ENCODE measurements around the gene JAML. TPM values are rescaled to one million over a fixed set of nuclear protein-coding genes. Genes with fewer than 3 reads are reported as not detected.

Gene JAML
- total RNA-seq, 1 donor from 2014 or later: 0.19 TPM

DNA sequence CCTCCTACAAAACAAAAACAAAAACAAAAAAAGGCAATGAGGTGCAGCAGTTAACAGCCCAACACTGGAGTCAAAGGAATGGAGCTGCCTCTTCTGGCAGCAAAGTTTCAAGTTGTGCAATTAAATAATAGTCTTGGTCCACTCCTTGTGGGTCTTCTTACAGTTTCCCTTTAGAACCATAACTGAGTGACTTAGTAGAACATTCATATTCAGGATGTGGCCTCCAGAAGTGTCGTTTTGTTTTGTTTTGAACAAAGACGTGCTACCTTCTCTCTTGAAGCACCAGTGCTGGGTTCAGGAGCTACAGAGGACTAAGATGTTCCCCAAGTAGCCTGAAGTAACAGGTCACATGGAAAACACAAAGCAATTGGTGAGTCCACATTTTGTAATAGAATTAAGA, 2.0 kb upstream of the JAML start:
- no peaks in the 10 kb centered on the region for H3K9me3 Mint-ChIP-seq
- peaks cover 17% of the 10 kb centered on the region for H3K27me3 Mint-ChIP-seq
- no peaks in the 10 kb centered on the region for H3K36me3 Mint-ChIP-seq
- TF ChIP-seq, protein P1, sequence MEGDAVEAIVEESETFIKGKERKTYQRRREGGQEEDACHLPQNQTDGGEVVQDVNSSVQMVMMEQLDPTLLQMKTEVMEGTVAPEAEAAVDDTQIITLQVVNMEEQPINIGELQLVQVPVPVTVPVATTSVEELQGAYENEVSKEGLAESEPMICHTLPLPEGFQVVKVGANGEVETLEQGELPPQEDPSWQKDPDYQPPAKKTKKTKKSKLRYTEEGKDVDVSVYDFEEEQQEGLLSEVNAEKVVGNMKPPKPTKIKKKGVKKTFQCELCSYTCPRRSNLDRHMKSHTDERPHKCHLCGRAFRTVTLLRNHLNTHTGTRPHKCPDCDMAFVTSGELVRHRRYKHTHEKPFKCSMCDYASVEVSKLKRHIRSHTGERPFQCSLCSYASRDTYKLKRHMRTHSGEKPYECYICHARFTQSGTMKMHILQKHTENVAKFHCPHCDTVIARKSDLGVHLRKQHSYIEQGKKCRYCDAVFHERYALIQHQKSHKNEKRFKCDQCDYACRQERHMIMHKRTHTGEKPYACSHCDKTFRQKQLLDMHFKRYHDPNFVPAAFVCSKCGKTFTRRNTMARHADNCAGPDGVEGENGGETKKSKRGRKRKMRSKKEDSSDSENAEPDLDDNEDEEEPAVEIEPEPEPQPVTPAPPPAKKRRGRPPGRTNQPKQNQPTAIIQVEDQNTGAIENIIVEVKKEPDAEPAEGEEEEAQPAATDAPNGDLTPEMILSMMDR (conservative IDR thresholded peaks at IDR 0.05): no peak
- no peak overlapping the region for H3K27ac Mint-ChIP-seq
- no peak for DNase-seq (ENCODE audit: extremely low spot score, unreplicated experiment)
- H3K4me1 Mint-ChIP-seq (ENCODE audit: unreplicated experiment): no peaks in the 10 kb centered on the region
- H3K4me3 Mint-ChIP-seq: no peak overlapping the region

DNA sequence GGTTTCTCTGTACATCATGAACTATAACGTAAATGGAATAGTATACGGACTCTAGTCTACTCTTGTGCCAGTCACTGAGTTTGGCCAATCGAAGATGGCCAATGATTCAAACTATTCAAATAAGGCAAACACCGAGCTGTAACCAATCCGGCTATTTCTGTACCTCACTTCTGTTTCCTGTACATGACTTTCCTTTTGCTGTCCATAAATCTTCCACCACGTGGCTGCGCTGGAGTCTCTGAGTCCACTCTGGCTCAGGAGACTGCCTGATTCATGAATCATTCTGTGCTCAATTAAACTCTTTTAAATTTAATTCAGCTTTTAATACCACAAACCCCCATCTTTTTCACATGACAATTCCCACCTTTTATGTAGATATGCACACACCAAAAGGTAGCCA, 1.5 kb upstream of the JAML start:
- peaks cover 20% of the 10 kb centered on the region for H3K27me3 Mint-ChIP-seq
- H3K9me3 Mint-ChIP-seq: no peaks in the 10 kb centered on the region

DNA sequence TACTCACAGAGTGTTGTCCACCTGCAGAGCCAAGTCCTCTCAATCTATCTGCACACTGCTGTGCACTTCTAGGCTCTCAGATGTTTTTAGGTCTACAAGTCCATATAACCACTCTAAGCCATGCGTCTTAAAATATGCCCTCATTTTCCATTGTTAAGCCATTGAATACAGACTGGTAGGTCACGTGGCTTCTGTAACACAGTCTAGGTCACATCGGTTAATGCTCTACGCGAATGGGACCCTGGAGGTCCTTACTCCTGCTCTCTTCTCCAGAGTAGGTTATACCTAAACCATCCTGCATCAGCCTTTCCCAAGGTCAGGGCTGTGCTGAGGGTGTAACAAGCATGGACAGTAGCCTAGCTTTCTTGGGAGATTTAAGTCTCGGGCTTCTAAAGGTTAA, 819 bp downstream of the JAML start:
- TF ChIP-seq, protein P1 (conservative IDR thresholded peaks at IDR 0.05): no peak
- no peak overlapping the region for H3K27ac Mint-ChIP-seq
- no peak overlapping the region for H3K4me3 Mint-ChIP-seq
- no peaks in the 10 kb centered on the region for H3K36me3 Mint-ChIP-seq
- no peak for DNase-seq (ENCODE audit: extremely low spot score, unreplicated experiment)
- H3K4me1 Mint-ChIP-seq (ENCODE audit: unreplicated experiment): no peaks in the 10 kb centered on the region
- peaks cover 36% of the 10 kb centered on the region for H3K27me3 Mint-ChIP-seq
- H3K9me3 Mint-ChIP-seq: no peaks in the 10 kb centered on the region

More for the DNA sequence above, 1.5 kb upstream of the JAML start:
- H3K4me3 Mint-ChIP-seq: no peak overlapping the region
- H3K27ac Mint-ChIP-seq: no peak overlapping the region
- no peak for DNase-seq (ENCODE audit: extremely low spot score, unreplicated experiment)
- H3K36me3 Mint-ChIP-seq: no peaks in the 10 kb centered on the region
- no peaks in the 10 kb centered on the region for H3K4me1 Mint-ChIP-seq (ENCODE audit: unreplicated experiment)
- TF ChIP-seq, protein P1 (conservative IDR thresholded peaks at IDR 0.05): no peak

DNA sequence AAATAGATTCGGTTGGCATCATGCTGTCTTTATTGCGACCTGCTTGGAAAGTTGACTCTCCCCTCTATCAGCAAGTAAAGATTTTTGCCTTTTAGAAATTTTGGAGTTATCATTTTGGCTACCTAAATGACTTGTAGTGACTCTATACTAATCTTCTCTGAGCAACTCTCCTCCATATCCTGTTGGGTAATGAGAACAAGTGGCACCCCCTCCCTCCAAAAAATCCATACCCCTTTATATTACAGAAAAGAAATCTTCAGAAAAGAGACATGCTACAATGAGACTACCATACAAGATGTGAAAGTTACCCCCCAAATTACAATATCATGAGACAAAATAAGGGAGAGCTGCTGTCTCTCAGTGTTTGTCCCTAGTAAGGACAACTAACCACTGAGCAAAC, 1.2 kb downstream of the JAML start:
- H3K4me3 Mint-ChIP-seq: no peak overlapping the region
- peaks cover 39% of the 10 kb centered on the region for H3K27me3 Mint-ChIP-seq
- H3K36me3 Mint-ChIP-seq: no peaks in the 10 kb centered on the region
- no peaks in the 10 kb centered on the region for H3K9me3 Mint-ChIP-seq
- H3K27ac Mint-ChIP-seq: no peak overlapping the region
- H3K4me1 Mint-ChIP-seq (ENCODE audit: unreplicated experiment): no peaks in the 10 kb centered on the region
- TF ChIP-seq, protein P1 (conservative IDR thresholded peaks at IDR 0.05): no peak
- DNase-seq (ENCODE audit: extremely low spot score, unreplicated experiment): no peak

DNA sequence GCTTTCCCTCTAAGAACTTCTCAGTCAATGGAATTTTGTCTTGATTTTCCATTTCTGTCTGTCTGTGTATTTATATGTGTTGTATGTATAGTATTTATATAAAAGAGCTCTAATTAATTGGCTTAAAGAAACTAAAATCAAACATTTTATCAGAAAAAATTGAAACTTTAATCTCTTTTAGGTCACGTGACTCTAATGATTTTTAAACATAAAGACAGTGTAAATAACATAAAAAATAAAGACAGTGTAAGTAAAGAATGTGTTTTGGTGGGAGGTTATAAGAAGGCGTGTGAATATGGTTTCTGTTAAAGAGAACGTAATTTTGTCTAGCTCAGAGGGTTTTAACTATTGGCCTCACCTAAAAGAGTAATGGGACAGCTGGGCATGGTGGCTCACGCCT, 2.4 kb downstream of the JAML start:
- TF ChIP-seq, protein P1 (conservative IDR thresholded peaks at IDR 0.05): no peak
- Mint-ChIP-seq H3K36me3 (no peaks in the 10 kb centered on the region), H3K4me1 (ENCODE audit: unreplicated experiment) (no peaks in the 10 kb centered on the region), H3K4me3 (no peak overlapping the region), H3K27ac (no peak overlapping the region), H3K9me3 (no peaks in the 10 kb centered on the region), H3K27me3 (peaks cover 43% of the 10 kb centered on the region)
- no peak for DNase-seq (ENCODE audit: extremely low spot score, unreplicated experiment)

DNA sequence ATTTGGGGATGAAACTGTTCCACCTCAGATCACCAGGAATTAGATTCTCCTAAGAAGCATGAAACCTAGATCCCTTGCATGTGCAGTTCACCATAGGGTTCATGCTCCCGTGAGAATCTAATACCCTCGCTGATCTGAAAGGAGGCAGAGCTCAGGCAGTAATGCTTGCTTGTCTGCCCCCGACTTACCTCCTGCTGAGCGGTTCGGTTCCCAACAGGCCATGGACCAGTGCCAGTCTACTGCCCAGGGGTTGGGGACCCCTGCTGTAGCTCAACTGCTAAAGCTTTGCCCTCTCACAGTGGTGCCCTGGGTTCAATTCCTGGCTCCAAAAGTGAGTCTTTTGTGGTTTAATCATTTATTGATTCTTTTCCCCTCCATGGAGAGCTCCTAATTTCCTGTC, 3.4 kb downstream of the JAML start:
- Mint-ChIP-seq H3K4me3 (no peak overlapping the region), H3K27me3 (peaks cover 49% of the 10 kb centered on the region), H3K9me3 (no peaks in the 10 kb centered on the region), H3K4me1 (ENCODE audit: unreplicated experiment) (no peaks in the 10 kb centered on the region), H3K36me3 (no peaks in the 10 kb centered on the region), H3K27ac (no peak overlapping the region)
- TF ChIP-seq, protein P1 (conservative IDR thresholded peaks at IDR 0.05): no peak
- no peak for DNase-seq (ENCODE audit: extremely low spot score, unreplicated experiment)
